Endothelial cell of umbilical vein (primary cell): Measurements from ENCODE around the gene PCDHA8. TPM values are rescaled to one million over a fixed set of nuclear protein-coding genes. Genes with fewer than 3 reads are reported as not detected.

Experiments
- BruUV-seq: library from RNA; stranded (reverse); fragments of 400-500 nt; replicated peaks from 2 replicates; lab custom pipeline; 2021; lab: Mats Ljungman, UMichigan
- CTCF ChIA-PET: fragments of 300-600, 350-600 bp; sonication (Branson Sonifier 250); formaldehyde crosslinking; loops from one replicate; lab custom pipeline; 2021; ENCODE audit warnings: antibody characterized with exemption, inconsistent platforms; lab: Charles Lee
- POLR2A ChIA-PET: fragments of 300-600, 350-600 bp; sonication (Branson Sonifier 250); formaldehyde crosslinking; loops from one replicate; lab custom pipeline; 2021; ENCODE audit warnings: antibody characterized with exemption, inconsistent platforms; lab: Charles Lee
- DNase-seq: peaks from one replicate; pipeline ENCODE4 v3.0.0-alpha.2; 2011; ENCODE audit warnings: low read depth, low spot score
- FAIRE-seq: peaks from 2 replicates; lab custom pipeline; 2011; peaks lifted over from hg19 to GRCh38; lab: Jason Lieb, UNC
- H2AFZ ChIP-seq: 2 replicates; pipeline ENCODE4 v1.6.0; 2012; ENCODE audit warnings: low read depth, low read length, control low read depth, inconsistent platforms
- H3K27ac ChIP-seq: 2 replicates; pipeline ENCODE4 v1.5.1; 2011; ENCODE audit warnings: low read depth, mild to moderate bottlenecking, control low read depth, low read length, moderate library complexity; ENCODE audit not compliant: insufficient read depth
- H3K27me3 ChIP-seq, 2 experiments: 2 replicates each; pipeline versions ENCODE4 v1.6.0 to v1.6.1; 2011; ENCODE audit warnings: low read length in 2 of 2, mixed read lengths in 1 of 2; ENCODE audit not compliant: control insufficient read depth in 2 of 2, insufficient read depth in 2 of 2
- H3K36me3 ChIP-seq, 2 experiments: 2 replicates in 1 of 2; 3 replicates in 1 of 2; pipeline ENCODE4 v1.5.1; 2011; ENCODE audit warnings: low read length in 2 of 2, mild to moderate bottlenecking in 1 of 2, moderate library complexity in 1 of 2; ENCODE audit not compliant: control insufficient read depth in 2 of 2, insufficient read depth in 2 of 2; ENCODE audit errors: extremely low read depth in 1 of 2
- H3K4me1 ChIP-seq: 3 replicates; pipeline ENCODE4 v1.5.1; 2011; ENCODE audit warnings: mild to moderate bottlenecking, low read length; ENCODE audit not compliant: control insufficient read depth, insufficient read depth; ENCODE audit errors: extremely low read depth
- H3K4me2 ChIP-seq: 2 replicates; pipeline ENCODE4 v1.6.1; 2011; ENCODE audit warnings: low read length, control low read depth, mixed read lengths; ENCODE audit not compliant: insufficient read depth
- H3K4me3 ChIP-seq, 3 experiments: fragments of 200-600 bp in 1 of 3; sonication (generic), shearing (Covaris generic) in 1 of 3; replicated peaks in 1 of 3; 2 replicates each; pipeline ENCODE4 v1.5.1; 2011 to 2016; ENCODE audit warnings: control low read depth in 3 of 3, low read length in 3 of 3, mild to moderate bottlenecking in 2 of 3, inconsistent platforms in 1 of 3, low read depth in 1 of 3, moderate library complexity in 1 of 3; ENCODE audit not compliant: insufficient read depth in 1 of 3
- H3K79me2 ChIP-seq: 2 replicates; pipeline ENCODE4 v1.6.0; 2012; ENCODE audit warnings: low read length, inconsistent platforms; ENCODE audit not compliant: control insufficient read depth, insufficient read depth
- H3K9ac ChIP-seq: replicated peaks from 2 replicates; pipeline ENCODE3; 2011; ENCODE audit warnings: low read length, control low read depth; ENCODE audit not compliant: insufficient read depth; ENCODE audit errors: extremely low read depth
- H3K9me1 ChIP-seq: replicated peaks from 3 replicates; pipeline ENCODE4 v1.6.0; 2011; ENCODE audit warnings: mild to moderate bottlenecking, low read length; ENCODE audit not compliant: control insufficient read depth, insufficient read depth; ENCODE audit errors: extremely low read depth
- H3K9me3 ChIP-seq: replicated peaks from 2 replicates; pipeline ENCODE4 v1.5.1; 2012; ENCODE audit warnings: low read length, inconsistent platforms; ENCODE audit not compliant: control insufficient read depth, insufficient read depth
- H4K20me1 ChIP-seq: replicated peaks from 2 replicates; pipeline ENCODE3; 2011; ENCODE audit warnings: mild to moderate bottlenecking, low read length; ENCODE audit not compliant: control insufficient read depth, insufficient read depth; ENCODE audit errors: extremely low read depth
- EZH2 ChIP-seq: IDR thresholded peaks from 2 replicates; pipeline ENCODE4 v1.6.1; 2012; ENCODE audit warnings: borderline replicate concordance, low read depth, mild to moderate bottlenecking, moderate library complexity, low read length, inconsistent platforms; ENCODE audit not compliant: severe bottlenecking
- FOS ChIP-seq: IDR thresholded peaks from 2 replicates; pipeline ENCODE4 v1.6.1; 2011; ENCODE audit warnings: mild to moderate bottlenecking, low read length, moderate library complexity, borderline replicate concordance; ENCODE audit not compliant: insufficient read depth
- JUN ChIP-seq: IDR thresholded peaks from 2 replicates; pipeline ENCODE4 v1.6.1; 2011; ENCODE audit warnings: borderline replicate concordance, low read depth; ENCODE audit not compliant: insufficient read length, insufficient read depth
- MAX ChIP-seq: IDR thresholded peaks from 2 replicates; pipeline ENCODE4 v1.6.1; 2011; ENCODE audit not compliant: insufficient read depth, insufficient read length
- MYC ChIP-seq: IDR thresholded peaks from one replicate; pipeline ENCODE4 v1.6.1; 2011; ENCODE audit warnings: mild to moderate bottlenecking, low read depth, low read length
- POLR2A ChIP-seq: IDR thresholded peaks from 2 replicates; pipeline ENCODE4 v1.6.1; 2012; ENCODE audit warnings: low read depth, mild to moderate bottlenecking, control low read depth, low read length
- dilution Hi-C: fragments of 300-500 bp; cut with MboI; formaldehyde crosslinking; loops from one replicate; pipeline ENCODE4 v1.15.0; 2019; ENCODE audit warnings: low sequenced_read_pairs; ENCODE audit not compliant: extremely low pct_ligation_motif_present
- intact Hi-C: fragments of 100-400 bp; cut with micrococcal nuclease; formaldehyde crosslinking; loops from one replicate; pipeline ENCODE4 v1.10.0; 2022
- polyA plus RNA-seq, 4 experiments: library from polyadenylated mRNA; depleted of rRNA in 3 of 4; stranded (reverse) in 3 of 4; unstranded in 1 of 4; fragments of >200 nt; gene quantifications; 2 replicates each; pipeline versions ENCODE4 v1.2.1 to v1.2.3, GENCODE V29; 2011 to 2012; ENCODE audit warnings: missing spikeins in 1 of 4
- total RNA-seq: library from RNA; stranded (reverse); gene quantifications from 2 replicates; pipeline ENCODE4 v1.2.3, GENCODE V29; 2021
- TF ChIP-seq, protein P1 (sequence below), 2 donors: IDR thresholded peaks; 1 replicate in 1 of 2; 2 replicates in 1 of 2; pipeline ENCODE4 v1.5.1; 2011; ENCODE audit warnings: low read length in 2 of 2, mild to moderate bottlenecking in 2 of 2, moderate library complexity in 2 of 2, control low read depth in 1 of 2, inconsistent platforms in 1 of 2, low read depth in 1 of 2; ENCODE audit not compliant: insufficient read depth in 1 of 2; ENCODE audit errors: extremely low read depth in 1 of 2

Gene PCDHA8
- total and polyA plus RNA-seq, 2 donors (not counting 3 experiments of a cell fraction or from before 2014, with no cell fraction given), result not detected

DNA sequence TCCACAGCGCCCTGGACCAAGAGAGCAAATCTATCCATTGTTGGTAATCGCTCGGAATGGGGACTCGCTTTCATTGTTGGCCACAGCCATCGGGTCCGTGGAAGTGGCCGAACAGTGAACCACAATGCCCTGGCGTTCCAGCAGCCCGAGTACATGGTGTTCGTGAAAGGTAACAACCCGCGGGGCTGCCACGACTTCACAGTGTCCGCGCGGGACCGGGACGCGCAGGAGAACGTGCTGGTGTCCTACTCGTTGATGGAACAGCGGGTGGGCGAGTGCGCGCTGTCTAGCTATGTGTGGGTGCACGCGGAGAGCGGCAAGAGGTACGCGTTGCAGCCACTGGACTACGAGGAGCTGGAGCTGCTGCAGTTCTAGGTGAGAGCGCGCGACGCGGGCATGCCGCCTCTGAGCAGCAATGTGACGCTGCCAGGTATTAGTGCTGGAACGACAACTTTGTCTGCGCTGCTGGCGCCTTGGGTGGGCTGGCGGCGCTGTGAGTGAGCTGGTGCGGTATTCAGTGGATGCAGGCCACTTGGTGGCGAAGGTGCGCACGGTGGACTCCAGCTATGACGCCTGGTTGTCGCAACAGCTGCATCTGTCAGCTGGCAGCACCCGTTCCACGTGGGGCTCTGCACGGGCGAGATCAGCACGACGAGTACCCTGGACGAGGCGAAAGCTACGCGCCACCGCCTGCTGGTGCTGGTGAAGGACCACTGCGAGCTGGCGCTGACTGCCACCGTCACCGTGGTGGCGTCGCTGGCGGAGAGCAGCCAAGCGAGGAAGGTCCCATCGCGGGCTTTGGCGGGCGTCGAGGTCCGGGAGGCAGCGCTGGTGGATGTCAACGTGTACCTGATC lies 21.7 kb downstream of the PCDHA8 start:
- no TSS peak for BruUV-seq
- FAIRE-seq (no peak), DNase-seq (no peak)
- H3K4me3 ChIP-seq, result no peak overlapping the region
- no peaks in the 10 kb centered on the region for H3K4me1 ChIP-seq
- H3K9ac ChIP-seq, result no peak overlapping the region
- no peak overlapping the region for H3K27ac ChIP-seq
- H2AFZ ChIP-seq, result no peak overlapping the region
- intact Hi-C loops (no loop called here), dilution Hi-C loops (no loop called here)
- TF ChIP-seq JUN (no peak), EZH2 (no peak), MYC (no peak), POLR2A (no peak), FOS (no peak), MAX (no peak)
- TF ChIP-seq, protein P1, sequence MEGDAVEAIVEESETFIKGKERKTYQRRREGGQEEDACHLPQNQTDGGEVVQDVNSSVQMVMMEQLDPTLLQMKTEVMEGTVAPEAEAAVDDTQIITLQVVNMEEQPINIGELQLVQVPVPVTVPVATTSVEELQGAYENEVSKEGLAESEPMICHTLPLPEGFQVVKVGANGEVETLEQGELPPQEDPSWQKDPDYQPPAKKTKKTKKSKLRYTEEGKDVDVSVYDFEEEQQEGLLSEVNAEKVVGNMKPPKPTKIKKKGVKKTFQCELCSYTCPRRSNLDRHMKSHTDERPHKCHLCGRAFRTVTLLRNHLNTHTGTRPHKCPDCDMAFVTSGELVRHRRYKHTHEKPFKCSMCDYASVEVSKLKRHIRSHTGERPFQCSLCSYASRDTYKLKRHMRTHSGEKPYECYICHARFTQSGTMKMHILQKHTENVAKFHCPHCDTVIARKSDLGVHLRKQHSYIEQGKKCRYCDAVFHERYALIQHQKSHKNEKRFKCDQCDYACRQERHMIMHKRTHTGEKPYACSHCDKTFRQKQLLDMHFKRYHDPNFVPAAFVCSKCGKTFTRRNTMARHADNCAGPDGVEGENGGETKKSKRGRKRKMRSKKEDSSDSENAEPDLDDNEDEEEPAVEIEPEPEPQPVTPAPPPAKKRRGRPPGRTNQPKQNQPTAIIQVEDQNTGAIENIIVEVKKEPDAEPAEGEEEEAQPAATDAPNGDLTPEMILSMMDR (IDR thresholded peaks at IDR 0.05; ENCODE audit: extremely low read depth in 1 of 2, insufficient read depth in 1 of 2, low read depth in 1 of 2, low read length in 2 of 2), result no peak
- no peaks in the 10 kb centered on the region for H3K36me3 ChIP-seq
- H3K27me3 ChIP-seq, result no peaks in the 10 kb centered on the region
- POLR2A ChIA-PET, result no interaction called here
- H3K4me2 ChIP-seq, result no peak overlapping the region
- no peaks in the 10 kb centered on the region for H3K9me3 ChIP-seq
- CTCF ChIA-PET, result no interaction called here
- H3K9me1 ChIP-seq, result no peaks in the 10 kb centered on the region
- no peaks in the 10 kb centered on the region for H3K79me2 ChIP-seq
- H4K20me1 ChIP-seq, result no peaks in the 10 kb centered on the region
